ENCODE data around the gene MCC.
A peak's percentile ranks its signal among the peaks of the same experiment; 100 is the strongest.
"Not testable (repeated sequence)": the region's sequence is repeated elsewhere in the genome, so short reads cannot be mapped to it uniquely, and the experiment has no call there.

The MCC gene

GRCh38 chr5:113490317-113490716 is 2.1 kb upstream of the MCC start:
- no peak for DNase-seq (ENCODE audit: low read depth)

GRCh38 chr5:113489299-113489698 is 1.0 kb upstream of the MCC start:
- DNase-seq (ENCODE audit: low read depth) = peak; percentile 98

GRCh38 chr5:113488645-113489184 is 462 bp upstream of the MCC start:
- no peak for DNase-seq (ENCODE audit: low read depth)

GRCh38 chr5:113487416-113487780 is 855 bp downstream of the MCC start:
- no peak for DNase-seq (ENCODE audit: low read depth)

DNA sequence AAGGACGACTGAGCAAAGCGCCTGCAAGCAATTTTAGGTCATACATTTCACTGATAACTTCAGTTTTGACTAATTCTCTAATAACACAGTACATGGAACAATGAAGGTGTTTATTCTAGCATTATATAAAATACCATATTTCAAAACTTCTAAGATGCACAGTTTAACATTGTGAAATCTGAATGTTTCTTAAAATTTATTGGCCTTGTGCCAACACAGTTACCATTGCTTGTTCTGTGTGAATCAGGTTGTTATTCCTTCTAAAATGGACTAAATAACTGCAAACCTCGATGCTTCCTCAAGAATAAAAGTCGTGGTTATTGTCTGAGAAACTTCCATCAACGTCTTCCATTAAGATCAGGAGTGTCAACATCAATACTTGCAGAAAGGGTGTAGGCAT is 8.0 kb downstream of the MCC start:
- no peak for DNase-seq (ENCODE audit: low read depth)

DNA sequence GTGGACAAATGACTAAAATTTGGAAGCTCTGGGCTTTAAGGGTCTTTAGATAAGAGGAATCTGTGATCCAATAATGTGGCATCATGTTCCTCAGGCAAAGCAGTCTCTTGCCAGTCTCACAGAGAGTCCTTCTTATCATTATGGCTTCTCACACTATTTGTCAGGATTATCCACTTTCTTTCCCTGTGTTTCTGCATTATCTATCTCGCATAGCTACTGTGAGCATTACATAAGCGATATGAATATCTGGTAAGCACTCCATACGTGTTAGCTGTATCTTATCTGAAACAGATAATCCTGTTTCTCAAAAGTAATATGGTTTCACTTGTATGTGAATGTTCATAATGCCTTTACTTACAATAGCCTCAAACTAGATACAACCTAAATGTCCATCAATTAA is 9.6 kb downstream of the MCC start:
- DNase-seq (ENCODE audit: low read depth) = no peak

DNA sequence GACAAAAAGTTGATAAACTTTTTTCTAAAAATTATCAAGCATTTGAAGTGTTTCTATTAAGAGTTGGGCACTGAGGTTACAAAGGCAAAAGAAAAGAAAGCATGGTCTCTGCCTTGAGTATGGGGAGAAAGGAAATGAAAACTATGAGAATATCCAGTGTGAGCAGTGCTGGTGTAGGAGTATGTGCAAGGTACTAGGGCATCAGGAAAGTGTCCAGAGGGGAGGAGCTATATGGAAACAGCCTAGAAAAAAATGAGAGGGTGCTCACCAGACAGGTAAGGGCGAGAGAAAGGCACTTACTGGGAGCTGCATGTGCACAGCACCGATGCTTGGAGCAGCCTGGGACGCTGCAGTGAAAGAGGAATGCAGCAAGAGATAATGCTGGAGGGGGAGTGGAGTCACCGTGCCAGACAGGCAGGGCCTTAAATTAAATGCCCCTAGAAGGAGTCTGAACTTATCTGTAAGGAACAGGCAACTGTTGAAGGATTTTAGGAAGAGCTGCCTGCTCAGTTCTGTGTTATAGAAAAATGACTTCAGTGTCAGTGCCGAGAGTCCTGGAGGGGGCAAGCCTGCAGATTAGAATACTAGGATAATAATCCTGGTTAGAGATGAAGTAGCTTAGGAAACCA is 14.0 kb downstream of the MCC start:
- DNase-seq (ENCODE audit: low read depth) = no peak

GRCh38 chr5:113463032-113463431 is 25.2 kb downstream of the MCC start:
- DNase-seq (ENCODE audit: low read depth) = no peak

- DNase-seq (ENCODE audit: low read depth) = not testable (repeated sequence)
Measured at GRCh38 chr5:113457106-113457505, 31.1 kb downstream of the MCC start.

DNA sequence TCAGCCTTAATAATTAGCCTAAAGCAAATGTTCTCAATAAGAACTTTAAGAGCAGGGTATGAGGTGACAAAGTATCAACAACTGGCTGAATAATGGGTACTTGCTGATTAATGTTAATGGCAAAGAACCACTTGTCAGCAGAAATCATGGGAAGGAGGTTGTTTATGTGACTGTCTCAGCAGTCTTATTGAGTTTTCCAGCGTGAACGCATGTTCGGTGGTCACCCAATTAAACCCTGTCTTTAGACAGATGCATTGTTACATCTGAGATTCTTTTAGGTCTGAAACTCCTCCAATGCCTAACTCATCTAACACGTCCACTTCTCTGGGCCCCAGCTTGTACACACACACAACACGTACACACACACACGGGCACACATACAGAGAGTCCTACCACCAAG is 35.3 kb downstream of the MCC start:
- no peak for DNase-seq (ENCODE audit: low read depth)

DNA sequence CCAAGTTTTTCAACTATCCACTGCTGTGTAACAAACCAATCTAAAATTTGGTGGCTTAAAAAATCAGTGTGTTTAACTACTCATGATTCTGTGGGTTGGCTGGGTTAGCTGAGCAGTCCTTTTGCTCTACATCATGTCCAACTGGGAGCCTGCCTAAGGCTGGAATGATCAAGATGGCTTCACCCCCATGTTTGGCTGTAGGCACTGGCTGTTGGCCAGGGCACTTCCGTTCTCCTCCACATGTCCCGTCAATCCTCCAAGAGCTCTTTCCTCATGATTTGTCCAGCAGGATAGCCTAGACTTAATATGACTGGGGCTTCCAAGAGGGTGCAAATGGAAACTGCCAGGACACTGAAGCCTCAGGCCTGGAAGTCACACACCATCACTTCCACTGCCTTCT is 36.5 kb downstream of the MCC start:
- DNase-seq (ENCODE audit: low read depth) = no peak

GRCh38 chr5:113450929-113451328 is 37.3 kb downstream of the MCC start:
- DNase-seq (ENCODE audit: low read depth) = no peak

DNA sequence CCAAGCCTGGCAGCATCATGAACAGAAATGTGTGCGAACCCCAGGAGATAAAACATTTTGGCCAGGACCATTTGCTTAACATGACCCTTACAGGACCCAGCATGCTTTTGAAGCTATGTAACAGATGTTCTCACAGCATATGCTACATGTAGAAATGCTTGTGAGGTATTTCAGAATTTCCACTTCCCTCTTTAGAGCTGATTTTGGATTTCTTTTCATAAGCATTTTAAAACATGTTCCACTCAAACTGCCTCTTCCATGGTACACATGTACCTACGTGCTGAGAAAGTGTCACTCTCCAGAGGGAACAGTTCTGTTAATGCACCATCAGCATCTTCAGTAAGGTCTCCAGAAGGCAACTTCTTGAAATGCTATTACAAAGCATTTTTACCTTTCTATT is 37.8 kb downstream of the MCC start:
- no peak for DNase-seq (ENCODE audit: low read depth)

GRCh38 chr5:113448252-113448651 is 40.0 kb downstream of the MCC start:
- no peak for DNase-seq (ENCODE audit: low read depth)

DNA sequence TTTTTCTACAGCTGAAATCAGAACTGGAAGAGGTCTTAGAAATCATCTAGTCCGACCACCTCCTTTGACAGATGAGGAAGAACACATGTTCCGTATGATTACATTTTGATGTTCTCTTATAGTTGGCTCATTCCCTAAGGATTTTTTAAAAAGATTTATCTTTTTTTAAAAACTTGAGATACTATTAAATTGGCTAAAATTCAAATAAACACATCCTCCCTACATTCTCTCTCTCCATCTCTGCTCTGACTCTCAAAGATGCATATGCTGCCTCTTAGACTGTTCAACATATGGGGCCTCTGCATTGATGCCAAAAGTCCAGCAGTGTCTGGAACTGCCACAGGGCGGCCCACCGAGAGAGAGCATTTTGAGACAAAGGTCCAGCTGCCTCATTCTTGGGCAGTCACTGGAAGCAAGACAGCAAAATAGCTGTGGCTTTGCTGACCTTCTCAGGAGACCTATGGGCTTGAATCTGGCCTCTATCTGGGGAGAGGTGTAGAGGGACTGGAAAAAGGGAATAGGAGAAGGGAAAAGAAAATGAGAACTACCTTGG is 40.7 kb downstream of the MCC start:
- DNase-seq (ENCODE audit: low read depth) = no peak

GRCh38 chr5:113446358-113446927 is 41.8 kb downstream of the MCC start:
- no peak for DNase-seq (ENCODE audit: low read depth)

GRCh38 chr5:113437111-113437510 is 51.1 kb downstream of the MCC start:
- no peak for DNase-seq (ENCODE audit: low read depth)

DNA sequence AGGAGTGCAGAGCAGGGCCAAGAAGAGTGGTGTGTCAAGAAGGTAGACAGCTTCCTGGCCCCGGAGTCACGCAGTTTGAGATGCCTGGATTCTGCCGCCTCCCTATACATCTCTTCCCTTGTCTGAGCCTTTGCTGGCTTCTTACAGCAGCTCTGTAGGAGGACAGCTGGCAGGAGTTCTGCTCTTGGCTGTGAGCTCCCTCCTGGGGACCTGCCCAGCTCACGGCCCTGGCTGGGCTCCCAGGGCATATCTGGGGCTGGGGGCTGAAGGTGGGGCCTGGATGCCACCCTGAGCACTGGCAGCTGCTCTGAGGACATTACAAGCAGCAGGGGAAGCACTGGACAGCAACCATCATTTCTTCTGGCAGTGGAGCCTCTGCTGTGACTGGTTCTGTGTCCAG is 52.7 kb downstream of the MCC start:
- no peak for DNase-seq (ENCODE audit: low read depth)

GRCh38 chr5:113434889-113435288 is 53.4 kb downstream of the MCC start, which contains the start of gene TSSK1B:
TSS of gene TSSK1B (minus strand) at chr5:113434989. CDS start at chr5:113434839, 150 bp downstream.
- DNase-seq (ENCODE audit: low read depth) = no peak

- no peak for DNase-seq (ENCODE audit: low read depth)
Measured at GRCh38 chr5:113433862-113434612, 54.2 kb downstream of the MCC start.

DNA sequence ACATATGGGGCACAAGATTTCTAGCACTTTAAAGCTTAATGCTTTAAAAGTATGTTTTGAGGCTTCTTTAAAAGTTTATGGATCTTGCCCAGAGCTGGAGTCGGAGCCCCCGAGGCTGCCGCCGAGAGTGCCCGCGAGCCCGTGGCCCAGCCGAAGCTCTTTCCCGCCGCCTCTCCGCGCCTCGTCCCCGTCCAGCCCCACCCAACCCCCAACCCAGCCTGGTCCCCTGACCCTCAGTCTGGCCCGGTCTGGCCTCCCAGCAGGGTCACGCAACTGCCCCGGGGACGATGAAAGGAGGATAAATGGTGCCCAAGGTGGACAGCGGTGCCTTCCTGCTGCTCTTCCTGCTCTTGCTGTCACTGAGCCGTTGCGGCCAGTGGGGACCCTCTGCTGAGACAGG is 55.2 kb downstream of the MCC start:
- no peak for DNase-seq (ENCODE audit: low read depth)

DNA sequence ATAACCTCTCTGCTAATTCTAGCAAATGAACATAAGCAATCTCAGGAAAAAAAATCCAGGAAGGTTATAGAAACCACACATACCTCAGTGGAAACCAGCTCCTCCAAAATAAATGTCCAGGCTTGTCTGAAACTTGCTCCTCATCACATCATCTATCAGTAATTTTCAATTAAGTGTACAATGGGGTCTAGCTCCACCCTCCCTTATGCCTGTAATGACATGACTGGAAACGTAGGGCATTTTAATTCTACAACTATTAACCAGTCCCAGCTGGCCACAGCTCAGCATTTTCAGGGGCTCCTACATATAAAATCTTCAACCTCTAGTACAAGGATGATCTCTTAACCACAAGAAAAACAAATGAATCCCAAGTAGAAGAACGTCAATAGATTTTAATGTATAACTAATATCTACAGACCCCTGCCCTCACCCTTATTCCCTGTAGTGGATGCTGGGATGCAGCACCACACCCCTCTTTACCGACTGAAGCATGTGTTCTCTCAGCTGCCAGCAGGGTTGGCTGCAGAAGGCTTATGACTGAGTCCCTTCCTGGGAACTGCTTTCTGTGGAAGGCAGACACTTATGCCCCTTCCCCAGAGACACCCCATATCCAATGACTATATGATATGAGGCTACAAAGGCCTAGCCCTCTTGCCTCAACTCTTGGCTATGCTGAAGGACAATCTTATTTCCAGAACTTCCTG is 60.2 kb downstream of the MCC start:
- DNase-seq (ENCODE audit: low read depth) = no peak

Data from GM04503 (cell line).